GM12865 (cell line): ENCODE results near the gene HAND2.

Experiments used
- DNase-seq: peaks from one replicate; pipeline ENCODE4 v3.0.0; 2010; ENCODE audit warnings: low read depth
- H3K4me3 ChIP-seq: 2 replicates; pipeline ENCODE4 v1.5.1; 2011; ENCODE audit warnings: mild to moderate bottlenecking, low read depth, low read length, control low read depth
- CTCF ChIP-seq: IDR thresholded peaks from 2 replicates; pipeline ENCODE4 v1.5.1; 2011; ENCODE audit warnings: low read length, control low read depth, low read depth, inconsistent platforms; ENCODE audit not compliant: insufficient read depth; ENCODE audit errors: missing control alignments

HAND2 gene

GRCh38 chr4:173500841-173501591, 29.0 kb downstream of the HAND2 start:
- no peak for TF ChIP-seq CTCF
- no peak for DNase-seq
- H3K4me3 ChIP-seq = no peak overlapping the region

GRCh38 chr4:173499658-173500535, 30.1 kb downstream of the HAND2 start:
- TF ChIP-seq CTCF = no peak
- H3K4me3 ChIP-seq = no peak overlapping the region
- DNase-seq = no peak

DNA sequence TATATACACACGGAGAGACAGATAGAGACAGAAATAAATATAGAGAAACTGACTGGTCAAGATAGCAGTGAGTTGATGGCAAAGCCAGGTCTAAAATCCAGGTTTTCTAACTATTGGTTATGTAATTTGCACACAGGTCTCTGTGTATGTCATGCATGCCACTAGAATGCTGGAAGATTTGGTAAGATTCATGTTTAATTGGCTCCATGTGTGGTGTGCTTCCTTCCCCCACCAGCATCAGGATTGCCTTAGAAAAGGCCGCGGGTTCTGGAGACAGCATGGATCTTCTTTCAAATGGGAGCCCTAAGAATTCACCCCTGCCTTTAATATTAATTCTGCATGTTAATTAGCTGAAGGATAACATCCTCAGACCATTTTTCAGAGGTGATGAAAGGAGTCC, 31.3 kb downstream of the HAND2 start:
- H3K4me3 ChIP-seq = no peak overlapping the region
- no peak for TF ChIP-seq CTCF
- DNase-seq = no peak

DNA sequence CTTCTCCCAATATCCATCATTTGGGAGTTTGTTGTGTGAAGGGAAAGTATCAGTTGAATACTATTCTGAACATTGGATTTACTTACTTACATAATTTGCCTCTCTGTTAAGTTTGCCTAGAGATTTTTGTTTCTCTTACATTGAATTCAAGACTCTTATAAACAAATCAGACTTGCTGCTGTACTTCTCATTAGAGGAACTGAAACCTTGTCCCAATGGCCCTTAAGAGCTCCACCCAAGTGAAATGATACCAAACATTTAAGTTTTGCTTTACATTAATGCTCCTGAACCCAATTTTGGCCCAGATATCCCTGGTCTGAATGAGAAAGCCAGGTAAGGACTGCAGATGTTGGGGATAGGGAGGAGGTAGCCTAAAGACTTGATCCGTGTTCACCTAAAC, 32.0 kb downstream of the HAND2 start:
- peak; percentile 58 for DNase-seq

DNA sequence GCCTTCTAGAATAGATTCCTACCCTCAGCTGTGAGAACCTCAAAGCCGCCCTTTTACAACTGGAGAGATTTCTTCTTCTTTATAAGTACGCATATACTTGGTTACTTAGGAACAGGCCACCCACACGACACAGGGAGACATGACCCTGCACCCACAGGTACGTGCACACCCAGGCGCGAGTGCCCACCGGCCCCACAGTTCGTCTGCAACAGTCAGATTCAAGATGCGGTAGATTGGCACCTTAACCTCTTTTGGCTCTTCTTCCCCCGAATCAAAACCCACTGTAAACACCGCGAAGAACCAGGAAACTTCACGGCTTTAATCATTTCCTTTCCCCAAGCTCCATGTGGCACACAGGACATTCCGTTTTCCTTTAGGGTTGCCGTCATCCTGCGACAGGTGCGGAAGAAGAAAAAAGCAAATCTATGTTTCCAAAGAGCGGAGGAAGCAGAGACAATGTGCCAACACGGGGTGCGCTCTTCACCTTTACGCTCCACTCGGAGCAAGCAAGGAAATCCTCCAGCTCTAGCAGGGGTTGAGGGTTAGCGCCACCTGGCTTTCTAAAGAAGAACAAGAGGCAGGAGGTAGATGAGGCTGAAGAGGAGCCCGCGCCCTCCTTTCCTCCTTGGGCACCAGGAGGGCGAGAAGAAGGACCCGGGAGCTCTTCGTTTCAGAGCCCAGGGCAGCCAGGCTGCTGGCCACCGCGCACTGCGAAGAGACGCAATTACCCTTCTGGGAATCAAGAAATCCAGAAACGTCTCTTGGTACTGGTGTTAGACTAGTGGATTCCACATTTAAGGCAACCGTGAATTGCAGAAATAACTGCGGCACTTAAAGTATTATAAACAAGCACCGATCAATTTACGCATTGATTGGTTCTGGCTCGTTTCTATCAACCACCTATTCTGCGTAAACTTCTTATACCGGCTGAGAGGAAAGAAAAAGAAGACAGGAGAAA, 35.7 kb downstream of the HAND2 start:
- peak; percentile 85 for DNase-seq
- peak overlapping the region; percentile 62 for H3K4me3 ChIP-seq
- TF ChIP-seq CTCF = peak; percentile 81

More for the DNA sequence above, 32.0 kb downstream of the HAND2 start:
- TF ChIP-seq CTCF = no peak
- no peak overlapping the region for H3K4me3 ChIP-seq

GRCh38 chr4:173493041-173493440, 37.0 kb downstream of the HAND2 start:
- H3K4me3 ChIP-seq = no peak overlapping the region
- no peak for TF ChIP-seq CTCF
- no peak for DNase-seq
